Activated CD4-positive, alpha-beta memory T cell treated with anti-CD3 and anti-CD28 coated beads for 36 hours (primary cell): ENCODE measurements around the gene KPNA6. TPM values are rescaled to one million over a fixed set of nuclear protein-coding genes. Genes with fewer than 3 reads are reported as not detected.
A peak's percentile ranks its signal among the peaks of the same experiment; 100 is the strongest.

Source experiments
- CTCF ChIA-PET: fragments of 350-600 bp; sonication (Branson Sonifier 250); formaldehyde crosslinking; loops from one replicate; lab custom pipeline; 2021; ENCODE audit warnings: antibody characterized with exemption, inconsistent platforms; lab: Charles Lee
- POLR2A ChIA-PET: fragments of 350-600 bp; sonication (Branson Sonifier 250); formaldehyde crosslinking; loops from one replicate; lab custom pipeline; 2021; ENCODE audit warnings: antibody characterized with exemption; lab: Charles Lee
- DNase-seq: peaks from one replicate; pipeline ENCODE4 v3.0.0-alpha.2; 2020
- H3K27ac Mint-ChIP-seq: one replicate; pipeline ENCODE4 v1.8.0; 2021; ENCODE audit warnings: mixed read lengths
- H3K27me3 Mint-ChIP-seq: one replicate; pipeline ENCODE4 v1.8.0; 2021; ENCODE audit warnings: mixed read lengths
- H3K36me3 Mint-ChIP-seq: one replicate; pipeline ENCODE4 v1.8.0; 2021; ENCODE audit warnings: mixed read lengths
- H3K4me1 Mint-ChIP-seq: one replicate; pipeline ENCODE4 v1.8.0; 2021; ENCODE audit warnings: low read depth, mixed read lengths
- H3K4me3 Mint-ChIP-seq: one replicate; pipeline ENCODE4 v1.8.0; 2021; ENCODE audit warnings: mild to moderate bottlenecking, mixed read lengths
- H3K9me3 Mint-ChIP-seq: one replicate; pipeline ENCODE4 v1.8.0; 2021; ENCODE audit warnings: mixed read lengths
- intact Hi-C: fragments of 100-400 bp; cut with micrococcal nuclease; formaldehyde crosslinking; loops from one replicate; pipeline ENCODE4 v1.15.1; 2023
- microRNA-seq: library from miRNA; unstranded; fragments of <30 nt; microRNA quantifications from one replicate; pipeline ENCODE4 v1.2.0, GENCODE V29; 2022; ENCODE audit warnings: borderline number of aligned reads, borderline microRNAs expressed, borderline replicate concordance
- total RNA-seq, 2 experiments: library from RNA; stranded (reverse); gene quantifications; one replicate each; pipeline ENCODE4 v1.2.3, GENCODE V29; 2021

Gene KPNA6
- total RNA-seq, 2 experiments from 2014 or later = 69.8 to 77.6 TPM

GRCh38 chr1:32221581-32221979 is 113.7 kb downstream of the KPNA6 start:
- intact Hi-C loops = no loop called here
- ChIA-PET CTCF (interaction anchor here (1.4 to 5.1 kb wide), 2 partner anchors 27 to 180 kb away, joined by 3 to 31 read pairs; partner anchors contain the start of gene FAM167B), POLR2A (interaction anchor here (0.7 kb wide), 1 partner anchor 33 kb away, joined by 3 read pairs; no protein-coding TSS in a partner anchor)
- peak overlapping the region; percentile 94 for H3K27ac Mint-ChIP-seq
- H3K4me1 Mint-ChIP-seq = peaks cover 38% of the 10 kb centered on the region
- H3K4me3 Mint-ChIP-seq = peak overlapping the region; percentile 95
- peaks cover 22% of the 10 kb centered on the region for H3K36me3 Mint-ChIP-seq
- H3K9me3 Mint-ChIP-seq = no peaks in the 10 kb centered on the region
- no peaks in the 10 kb centered on the region for H3K27me3 Mint-ChIP-seq
- DNase-seq = no peak

- peaks cover 38% of the 10 kb centered on the region for H3K4me1 Mint-ChIP-seq
Measured at GRCh38 chr1:32221980-32222755, 114.3 kb downstream of the KPNA6 start, which contains the start of the genes EIF3I and TMEM234. Gene EIF3I (plus strand): TSS chr1:32222407. CDS start chr1:32222442, 35 bp downstream. Gene TMEM234 (minus strand): TSS chr1:32222353. CDS start chr1:32222322, 31 bp downstream.

DNA sequence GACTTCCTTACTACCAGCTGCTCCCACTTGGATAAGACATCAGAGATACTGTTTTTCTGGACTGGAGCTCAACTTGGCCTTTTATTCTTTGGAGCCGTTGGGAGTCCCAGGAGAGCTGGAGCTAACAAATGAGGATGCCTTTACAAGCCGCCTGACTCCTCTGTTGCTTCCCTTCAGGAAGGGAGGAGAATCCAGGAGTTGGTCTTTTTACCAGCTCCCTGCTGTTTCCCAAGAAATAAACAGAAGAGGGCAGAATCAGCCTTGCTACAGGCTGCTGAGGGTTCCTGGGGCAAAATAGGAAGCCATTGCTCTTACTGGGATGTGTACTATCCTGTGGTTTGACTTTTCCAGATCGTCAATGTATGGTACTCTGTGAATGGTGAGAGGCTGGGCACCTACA is 115.8 kb downstream of the KPNA6 start:
- POLR2A ChIA-PET = no interaction called here
- intact Hi-C loops = loop anchor here (2.0 kb wide), 5 partner anchors 23 to 171 kb away; partner anchors contain the start of genes BSDC1 and CCDC28B

More at GRCh38 chr1:32221980-32222755, 114.3 kb downstream of the KPNA6 start, which contains the start of the genes EIF3I and TMEM234:
- Mint-ChIP-seq H3K27me3 (no peaks in the 10 kb centered on the region), H3K36me3 (peaks cover 20% of the 10 kb centered on the region), H3K4me3 (peak within 1 kb of the TSS; percentile 95), H3K9me3 (no peaks in the 10 kb centered on the region), H3K27ac (peak within 1 kb of the TSS; percentile 94)
- CTCF ChIA-PET = interaction anchor here (1.4 to 5.1 kb wide), 3 partner anchors 18 to 180 kb away, joined by 3 to 31 read pairs (median 6); partner anchors contain the start of gene FAM167B
- intact Hi-C loops = loop anchor here (2.0 kb wide), 5 partner anchors 21 to 173 kb away; partner anchors contain the start of genes BSDC1 and CCDC28B
- POLR2A ChIA-PET = interaction anchor here (0.6 to 0.7 kb wide), 3 partner anchors 33 to 114 kb away, joined by 3 read pairs; partner anchors contain the start of gene MARCKSL1
- DNase-seq = peak; percentile 96

GRCh38 chr1:32224285-32224684 is 116.4 kb downstream of the KPNA6 start:
- Mint-ChIP-seq H3K4me3 (peak overlapping the region; percentile 95), H3K4me1 (peaks cover 38% of the 10 kb centered on the region), H3K36me3 (peaks cover 41% of the 10 kb centered on the region), H3K27me3 (no peaks in the 10 kb centered on the region), H3K9me3 (no peaks in the 10 kb centered on the region), H3K27ac (peak overlapping the region; percentile 94)
- DNase-seq = no peak
- ChIA-PET CTCF (interaction anchor here (2.0 to 5.1 kb wide), 2 partner anchors 16 to 24 kb away, joined by 6 to 31 read pairs; partner anchors contain the start of gene FAM167B), POLR2A (no interaction called here)
- intact Hi-C loops = no loop called here

More for the DNA sequence above, 115.8 kb downstream of the KPNA6 start:
- Mint-ChIP-seq H3K36me3 (peaks cover 35% of the 10 kb centered on the region), H3K4me1 (peaks cover 38% of the 10 kb centered on the region), H3K4me3 (peak overlapping the region; percentile 95), H3K27me3 (no peaks in the 10 kb centered on the region), H3K27ac (peak overlapping the region; percentile 94), H3K9me3 (no peaks in the 10 kb centered on the region)
- DNase-seq = no peak
- CTCF ChIA-PET = interaction anchor here (1.0 to 5.1 kb wide), 3 partner anchors 17 to 171 kb away, joined by 3 to 31 read pairs (median 6); partner anchors contain the start of genes BSDC1 and FAM167B

Small RNA genes within 50 kb of the gene (microRNA-seq; reads per million reads assigned to microRNA genes)
- gene MIR5585 = not detected

Other genes with a start within 250 kb of the KPNA6 start
- gene PTP4A2, start 169.7 kb upstream of the KPNA6 start, total RNA-seq = 100 to 1,000 TPM; 275 to 285 TPM
- 100 to 1,000 TPM; 200 to 203 TPM for gene KHDRBS1, start 94.2 kb upstream of the KPNA6 start, total RNA-seq
- 10 to 100 TPM; 18.9 to 19.7 TPM for gene TMEM39B, start 35.1 kb upstream of the KPNA6 start, total RNA-seq
- 10 to 100 TPM; 77.4 to 78.2 TPM for gene TXLNA, start 71.6 kb downstream of the KPNA6 start, total RNA-seq
- gene CCDC28B, start 92.5 kb downstream of the KPNA6 start, total RNA-seq = 10 to 100 TPM; 13.4 to 14.8 TPM
- gene IQCC, start 97.6 kb downstream of the KPNA6 start, total RNA-seq = 1 to 10 TPM; 4.5 to 5.2 TPM
- gene DCDC2B, start 101.0 kb downstream of the KPNA6 start, total RNA-seq = not detected
- 1 to 10 TPM; 7.8 to 9.9 TPM for gene TMEM234, start 114.3 kb downstream of the KPNA6 start, total RNA-seq
- 100 to 1,000 TPM; 297 to 299 TPM for gene EIF3I, start 114.4 kb downstream of the KPNA6 start, total RNA-seq
- under 1 TPM; 0.68 to 0.69 TPM for gene FAM167B, start 139.2 kb downstream of the KPNA6 start, total RNA-seq
- gene LCK, start 143.2 kb downstream of the KPNA6 start, total RNA-seq = 100 to 1,000 TPM; 224 to 246 TPM
- gene HDAC1, start 184.0 kb downstream of the KPNA6 start, total RNA-seq = 100 to 1,000 TPM; 136 to 139 TPM
- 10 to 100 TPM; 13.1 to 14.6 TPM for gene MARCKSL1, start 228.2 kb downstream of the KPNA6 start, total RNA-seq